G401.6 (cell line): Measurements from ENCODE around the gene PTPRM.

Experiments
- FAIRE-seq: peaks from 2 replicates; lab custom pipeline; 2012; peaks lifted over from hg19 to GRCh38; lab: Jason Lieb, UNC

Gene PTPRM

DNA sequence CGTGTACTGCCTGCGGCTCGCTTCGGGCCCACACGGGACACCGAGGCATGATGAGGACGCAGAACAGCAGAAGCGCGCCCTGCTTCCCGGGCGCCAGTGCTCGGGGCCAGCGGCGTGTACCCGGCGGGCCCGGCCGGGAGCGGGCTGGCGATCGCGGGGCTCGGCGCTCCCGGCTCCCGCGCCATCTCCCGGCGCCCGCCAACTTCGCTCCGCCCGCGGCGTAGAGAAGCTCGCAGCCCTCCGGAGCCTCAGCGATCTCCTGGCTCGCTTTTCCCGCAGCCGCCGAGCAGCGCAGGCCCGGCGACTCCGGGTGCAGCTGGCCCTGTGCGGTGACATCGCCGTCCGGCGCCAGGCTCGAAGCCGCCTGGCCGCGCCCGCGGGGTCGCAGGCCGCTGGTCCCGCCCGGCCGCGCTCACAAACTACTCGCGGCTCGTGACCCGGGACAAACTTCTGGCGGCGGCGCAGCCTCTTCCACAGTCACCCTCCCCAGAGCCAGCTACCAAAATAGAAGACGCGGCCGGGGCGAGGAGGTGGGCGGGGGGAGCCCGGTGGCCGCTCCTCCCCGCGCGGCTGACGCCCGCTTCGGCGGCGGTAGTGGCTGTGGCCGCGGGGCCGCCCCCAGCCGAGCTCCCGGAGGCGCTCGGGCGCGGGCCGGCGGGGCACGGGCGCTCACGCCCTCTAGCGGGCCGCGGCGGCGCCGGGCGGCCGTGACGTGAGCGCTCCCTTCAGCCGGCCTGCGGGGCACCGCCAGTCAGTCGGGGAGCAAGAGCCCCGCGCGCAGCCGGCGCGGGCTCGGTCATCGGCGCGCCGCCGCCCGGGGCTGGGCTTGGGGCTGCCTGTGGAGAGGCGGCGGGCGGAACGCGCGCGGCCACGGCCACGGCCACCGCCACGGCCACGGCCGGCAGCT lies at the start of gene PTPRM:
PTPRM (plus strand) TSS at position 750 of the 907 bp plus-strand sequence. CDS start 503 bp downstream, outside the sequence.
- FAIRE-seq = no peak

DNA sequence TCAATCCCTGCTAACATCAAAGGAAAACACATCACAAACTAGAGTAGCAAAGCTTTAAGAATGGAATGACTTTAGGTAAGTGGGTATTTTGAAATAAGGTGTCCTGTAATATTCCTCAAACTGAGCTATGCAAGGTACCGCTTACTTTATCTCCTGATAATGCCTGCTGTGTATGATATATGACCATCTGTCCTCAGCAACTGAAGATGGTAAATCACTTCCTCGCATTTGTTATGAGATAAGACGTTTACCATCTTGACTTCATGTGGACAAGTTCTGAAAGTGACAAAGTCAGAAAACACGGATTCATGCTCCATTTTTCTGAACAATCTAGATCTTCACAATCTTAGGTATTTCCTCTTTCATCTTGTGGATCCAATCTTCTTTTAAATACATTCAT lies 49.3 kb upstream of the PTPRM start:
- FAIRE-seq = no peak

DNA sequence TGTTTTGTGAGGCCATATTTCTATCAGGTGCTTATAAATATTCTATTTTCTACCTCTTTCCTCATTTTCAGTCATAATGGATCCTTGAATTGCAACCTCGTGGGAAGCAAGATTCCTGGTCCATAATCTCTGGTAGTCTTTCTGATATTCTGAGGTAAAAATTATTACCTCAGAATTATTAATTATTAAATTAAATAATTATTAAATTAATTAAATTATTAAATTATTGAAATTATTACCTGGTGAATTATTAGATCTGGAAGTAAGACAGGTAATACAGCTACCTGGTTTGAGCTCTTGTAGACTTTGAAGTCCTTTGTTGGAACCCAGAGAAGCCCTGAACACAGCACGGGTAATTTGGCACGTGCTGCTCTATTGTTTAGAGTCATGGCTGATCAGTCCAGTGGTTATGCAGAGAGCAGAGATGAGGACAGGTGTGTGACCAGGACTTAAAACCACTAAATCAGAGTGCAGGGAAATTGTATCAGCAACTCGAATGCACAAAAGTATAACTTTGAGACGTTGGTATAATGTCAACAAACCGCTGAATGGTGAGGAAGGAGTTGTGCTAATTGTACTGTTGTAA lies 46.8 kb upstream of the PTPRM start:
- FAIRE-seq = no peak

DNA sequence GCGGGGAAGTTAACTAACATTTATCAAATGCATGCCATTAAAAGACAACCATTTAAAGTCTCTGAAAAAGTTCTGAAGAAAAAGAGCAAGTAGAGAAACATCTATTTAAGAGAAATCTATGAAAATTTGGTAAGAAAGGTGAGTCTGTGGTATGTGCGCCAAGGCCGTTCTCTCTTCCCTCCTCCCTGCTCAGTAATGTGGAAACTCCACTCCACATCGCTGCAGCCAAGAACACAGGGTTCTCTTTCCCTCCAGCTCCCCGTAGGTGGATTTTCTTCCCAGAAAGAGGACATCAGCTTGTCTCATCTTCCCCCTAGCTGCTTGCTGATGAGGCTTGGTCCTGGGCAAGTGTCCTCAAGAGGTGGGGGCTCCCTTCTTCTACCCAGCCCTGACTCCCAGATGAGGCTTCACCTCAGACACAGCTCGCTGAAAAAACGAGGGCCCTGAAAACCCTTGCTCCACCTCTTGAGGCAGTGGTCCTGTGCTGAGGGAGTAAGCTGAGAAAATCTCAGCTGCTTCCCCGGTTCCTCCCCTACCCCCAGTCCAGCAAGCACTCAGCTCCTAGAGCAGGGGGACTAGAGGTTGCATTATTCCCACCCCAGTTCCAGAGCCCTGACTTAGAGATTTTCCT lies 45.8 kb upstream of the PTPRM start:
- no peak for FAIRE-seq

DNA sequence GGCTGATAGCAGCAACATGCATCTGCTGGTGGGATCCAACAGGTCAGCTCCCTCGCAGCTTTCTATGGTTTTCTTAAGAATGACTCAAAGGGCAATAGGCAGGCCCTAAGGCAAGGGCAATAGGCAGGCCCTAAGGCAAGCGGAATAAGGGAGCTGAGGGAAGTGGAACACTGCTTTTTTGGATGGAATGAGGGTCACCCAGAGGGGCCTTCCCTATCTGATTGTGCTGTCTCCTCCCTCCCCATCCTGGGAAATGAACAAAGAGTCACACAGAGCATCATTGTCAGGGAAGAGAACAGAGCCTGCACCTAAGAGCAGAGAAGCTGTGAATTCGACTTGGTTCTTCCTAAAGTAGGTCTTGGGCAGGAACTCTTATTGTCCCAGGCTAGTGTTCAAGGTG lies 43.3 kb upstream of the PTPRM start:
- no peak for FAIRE-seq

DNA sequence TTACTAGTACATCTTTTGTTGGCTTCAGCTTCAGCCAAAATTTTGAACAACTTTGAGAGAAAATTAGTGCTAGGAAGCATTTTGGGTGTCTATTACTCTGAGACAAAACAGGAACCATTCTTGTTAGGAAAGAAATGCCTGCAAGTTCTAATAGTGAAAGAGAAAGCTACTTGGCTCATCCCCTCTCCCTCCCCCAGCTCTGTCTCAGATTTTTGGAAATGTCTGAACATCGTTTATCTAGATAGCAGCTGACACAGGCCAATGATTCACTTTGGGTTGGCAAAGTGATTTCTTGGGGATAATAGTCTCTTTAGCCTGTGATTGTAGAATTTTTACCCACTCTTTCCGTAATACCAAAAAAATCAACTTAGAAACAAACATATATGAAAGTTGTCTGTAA lies 42.3 kb upstream of the PTPRM start:
- FAIRE-seq = no peak

DNA sequence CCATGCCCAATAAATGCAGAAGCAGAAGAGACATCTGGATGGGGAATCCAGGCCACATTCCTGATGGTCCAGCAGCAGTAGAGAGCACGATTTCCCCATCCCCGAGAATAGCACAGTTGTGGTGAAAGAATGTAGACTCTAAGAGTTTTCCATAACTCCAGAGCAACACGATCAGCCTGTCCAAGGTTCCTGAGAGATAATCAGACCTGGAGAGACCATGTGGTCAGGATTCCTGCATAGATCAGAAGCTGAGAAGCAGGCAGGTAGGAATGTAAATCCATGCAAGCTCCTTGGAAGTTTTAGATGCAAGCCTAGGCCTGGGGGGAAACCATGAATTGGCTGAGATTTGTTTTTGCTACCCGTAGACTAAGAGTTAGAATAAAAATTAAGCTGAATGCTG lies 34.2 kb upstream of the PTPRM start:
- no peak for FAIRE-seq

DNA sequence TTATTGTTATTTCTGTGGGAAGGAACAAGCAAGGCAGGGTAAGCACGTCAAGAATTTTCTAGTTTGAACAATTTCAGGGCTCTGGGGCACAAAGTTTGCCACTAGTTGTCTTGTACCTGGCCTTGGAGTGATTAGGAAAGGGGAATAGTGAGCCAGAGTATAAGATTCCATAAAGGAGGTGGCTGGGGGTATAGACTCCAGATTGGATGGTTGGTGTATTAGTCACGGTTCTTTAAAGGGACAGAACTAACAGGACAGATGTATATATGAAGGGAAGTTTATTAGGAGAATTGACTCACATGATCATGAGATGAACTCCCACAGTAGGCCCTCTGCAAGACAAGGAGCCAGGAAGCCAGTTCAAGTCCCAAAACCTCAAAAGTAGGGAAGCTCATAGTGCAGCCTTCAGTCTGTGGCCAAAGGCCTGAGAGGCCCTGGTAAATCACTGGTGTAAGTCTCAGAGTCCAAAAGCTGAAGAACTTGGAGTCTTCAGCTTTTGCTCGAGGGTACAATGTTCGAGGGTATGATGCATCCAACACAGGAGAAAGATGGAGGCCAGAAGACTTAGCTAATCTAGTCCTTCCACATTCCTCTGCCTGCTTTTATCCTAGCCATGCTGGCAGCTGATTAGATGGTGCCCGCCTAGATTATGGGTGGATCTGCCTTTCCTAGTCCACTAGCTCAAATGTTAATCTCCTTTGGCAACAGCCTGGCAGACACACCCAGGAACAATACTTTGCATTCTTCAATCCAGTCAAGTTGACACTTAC lies 31.5 kb upstream of the PTPRM start:
- FAIRE-seq = no peak

DNA sequence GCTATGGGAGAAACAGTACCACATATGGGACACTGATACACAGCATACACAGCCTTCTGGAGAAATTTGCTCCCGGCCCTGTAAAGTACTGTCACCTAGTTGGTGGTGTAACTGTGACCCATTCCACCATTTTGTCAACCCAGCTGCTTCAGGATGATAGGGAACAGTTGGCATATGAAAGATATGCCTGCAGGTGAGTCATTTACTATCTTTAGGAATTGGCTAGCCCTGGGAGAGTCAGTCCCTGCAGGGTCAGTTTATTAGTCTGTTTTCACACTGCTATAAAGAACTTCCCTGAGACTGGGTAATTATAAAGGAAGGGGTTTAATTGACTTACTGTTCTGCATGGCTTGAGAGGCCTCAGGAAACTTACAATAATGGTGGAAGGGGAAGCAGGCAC lies 30.0 kb upstream of the PTPRM start:
- no peak for FAIRE-seq

DNA sequence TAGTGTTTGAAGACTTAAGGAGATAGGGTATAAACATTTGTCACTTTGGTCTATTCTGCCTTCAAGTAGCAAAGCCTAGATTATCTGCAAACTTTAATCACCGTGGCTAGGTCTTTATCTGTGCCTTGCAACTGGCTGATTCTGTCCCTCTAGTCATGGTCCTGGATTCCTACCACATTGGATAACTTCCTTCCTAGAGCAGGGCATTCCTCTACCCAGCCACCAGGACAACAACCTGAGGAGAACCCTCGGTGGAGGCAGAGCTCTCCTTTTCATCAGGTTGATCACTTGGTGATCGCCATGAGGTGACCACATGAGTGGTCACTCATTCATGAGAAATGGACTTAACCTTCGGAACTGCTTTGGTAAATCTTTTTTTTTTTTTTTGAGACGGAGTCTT lies 25.3 kb upstream of the PTPRM start:
- no peak for FAIRE-seq

DNA sequence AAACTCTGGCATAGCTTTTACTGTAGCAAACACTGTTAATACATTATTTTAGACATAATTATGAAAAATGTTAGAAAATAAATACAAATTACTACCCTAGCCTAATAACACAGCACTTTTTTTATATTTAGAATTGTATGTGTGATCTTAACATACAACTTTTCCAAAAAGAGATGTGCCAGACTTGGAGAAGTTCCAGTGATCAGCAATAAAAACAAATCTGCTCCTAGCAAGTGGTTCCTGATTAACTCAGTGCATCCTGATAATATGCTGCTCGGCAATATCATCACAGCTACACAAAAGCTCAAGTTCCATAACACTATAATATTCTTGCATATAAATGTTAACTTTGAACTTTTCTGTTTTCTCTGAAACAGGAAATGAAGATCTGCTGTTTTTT lies 22.4 kb upstream of the PTPRM start:
- no peak for FAIRE-seq

DNA sequence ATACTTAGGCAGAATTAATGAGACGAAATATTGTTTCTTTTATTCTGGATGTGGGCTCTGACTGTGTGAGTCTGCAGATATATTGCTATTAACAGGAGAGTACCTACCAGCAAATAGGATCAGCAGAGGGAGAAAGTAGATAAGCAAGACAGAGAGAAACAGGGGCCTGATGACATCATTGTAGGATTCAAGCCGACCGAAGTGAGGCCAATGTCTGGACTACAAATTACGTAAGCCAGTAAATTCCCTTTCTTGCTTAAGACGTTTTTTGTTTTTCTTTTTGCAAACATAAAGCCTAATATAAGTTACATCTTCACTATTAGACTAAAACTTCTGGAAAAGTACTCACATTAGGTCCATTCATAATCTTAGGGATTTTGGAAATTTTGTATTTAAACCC lies 21.4 kb upstream of the PTPRM start:
- FAIRE-seq = no peak

DNA sequence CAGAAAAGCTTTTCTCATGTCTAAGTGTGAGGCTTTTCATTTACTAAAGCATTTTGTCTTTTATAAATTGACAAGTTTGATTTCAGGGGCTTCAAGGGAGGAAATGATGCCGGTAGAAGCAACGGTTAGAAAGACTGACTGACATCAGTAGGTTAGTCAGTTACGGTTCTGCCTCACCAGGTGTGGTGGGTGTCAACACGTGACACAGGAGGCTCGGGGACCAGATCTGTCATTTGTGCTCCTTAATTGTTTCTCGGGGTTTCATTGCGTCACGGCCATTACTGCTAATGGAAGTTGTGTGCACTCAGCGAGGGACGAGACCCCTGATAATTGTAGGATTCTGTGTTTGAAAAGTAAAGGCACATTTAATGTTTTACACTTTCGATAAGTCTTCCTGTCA lies 18.9 kb upstream of the PTPRM start:
- FAIRE-seq = no peak

DNA sequence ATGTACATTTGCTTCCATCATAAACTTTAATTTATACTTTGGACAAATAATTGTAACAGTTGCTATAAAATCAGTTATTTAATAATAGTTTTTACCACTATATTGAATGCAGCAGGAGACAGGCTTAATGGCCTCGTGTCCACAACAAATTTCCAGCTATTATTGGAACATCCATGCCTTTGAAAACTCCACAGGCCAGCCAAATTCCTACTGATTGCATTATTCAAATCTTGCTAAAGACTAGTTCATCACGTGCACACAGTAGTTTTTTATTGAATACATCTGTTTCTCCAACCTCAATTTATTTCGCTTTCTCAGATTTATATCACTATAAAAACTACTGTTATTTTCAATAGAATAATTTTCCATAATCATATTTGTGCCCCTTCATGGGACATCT lies 18.4 kb upstream of the PTPRM start:
- FAIRE-seq = no peak

DNA sequence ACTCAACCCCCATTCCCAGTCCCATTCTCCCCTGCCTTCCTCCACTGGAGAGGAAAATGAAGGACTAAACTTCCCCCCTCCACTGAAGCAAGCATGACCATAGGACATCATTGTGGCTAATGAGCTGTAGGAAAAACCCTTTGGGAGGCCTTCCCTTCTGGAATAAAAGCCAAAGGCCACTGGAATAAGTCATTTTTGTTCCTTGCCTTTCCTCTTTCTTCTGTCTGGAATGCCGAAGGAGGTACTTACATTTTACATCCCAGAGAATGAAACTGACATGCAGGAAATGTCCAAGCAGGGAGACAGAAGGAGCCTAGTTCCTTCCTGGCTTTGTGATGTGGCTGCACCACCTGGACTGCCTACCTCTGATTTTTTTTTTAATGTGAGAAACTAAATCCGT lies 9.1 kb upstream of the PTPRM start:
- no peak for FAIRE-seq

DNA sequence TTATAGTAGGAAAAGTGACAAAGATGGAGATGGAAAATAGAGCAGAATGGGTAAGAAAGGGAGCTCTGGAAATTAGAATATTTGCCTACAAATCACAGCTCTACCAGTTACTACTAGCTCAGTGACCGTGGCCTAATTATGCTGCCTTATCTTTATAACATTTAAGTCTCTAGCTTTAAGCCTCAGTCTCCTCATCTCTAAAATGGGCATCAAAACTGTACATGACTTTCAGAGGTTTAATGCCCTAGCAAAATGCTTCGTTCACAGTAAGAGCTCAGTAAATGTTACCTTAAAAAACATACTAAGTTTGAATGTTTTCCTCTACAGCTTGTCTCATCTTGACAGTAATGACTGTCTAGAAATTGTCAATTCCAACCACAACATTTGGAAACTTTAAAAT lies 8.3 kb upstream of the PTPRM start:
- no peak for FAIRE-seq

DNA sequence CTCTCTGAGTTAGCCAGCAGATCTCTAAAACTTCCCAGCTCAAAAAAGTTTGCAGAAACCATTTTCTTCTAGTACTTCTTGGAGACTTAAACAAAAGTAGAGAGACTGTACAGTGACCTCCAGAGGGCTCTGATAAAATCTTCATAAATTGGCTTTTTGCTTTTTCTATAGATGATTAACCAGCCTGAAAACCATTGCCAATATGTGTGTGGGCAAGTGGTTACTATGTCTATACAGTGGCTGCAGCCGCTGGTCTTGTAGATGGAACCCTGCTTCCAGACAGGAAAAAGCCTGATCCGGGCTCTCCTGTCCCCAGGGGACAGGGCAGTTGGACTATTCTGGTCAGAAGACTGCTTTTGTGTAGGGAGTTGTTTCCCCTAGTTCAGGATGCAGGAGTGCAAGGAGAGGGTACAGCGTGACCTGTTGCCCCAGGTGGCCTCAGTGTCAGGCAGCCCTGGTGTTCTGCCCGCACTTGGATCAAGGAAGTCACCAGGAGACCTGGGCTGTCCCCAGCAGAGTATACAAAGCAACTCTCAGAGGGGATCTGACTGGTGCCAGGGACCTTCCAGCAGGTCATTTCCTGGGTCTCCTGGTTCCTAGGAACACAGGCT lies 7.3 kb upstream of the PTPRM start:
- FAIRE-seq = no peak

DNA sequence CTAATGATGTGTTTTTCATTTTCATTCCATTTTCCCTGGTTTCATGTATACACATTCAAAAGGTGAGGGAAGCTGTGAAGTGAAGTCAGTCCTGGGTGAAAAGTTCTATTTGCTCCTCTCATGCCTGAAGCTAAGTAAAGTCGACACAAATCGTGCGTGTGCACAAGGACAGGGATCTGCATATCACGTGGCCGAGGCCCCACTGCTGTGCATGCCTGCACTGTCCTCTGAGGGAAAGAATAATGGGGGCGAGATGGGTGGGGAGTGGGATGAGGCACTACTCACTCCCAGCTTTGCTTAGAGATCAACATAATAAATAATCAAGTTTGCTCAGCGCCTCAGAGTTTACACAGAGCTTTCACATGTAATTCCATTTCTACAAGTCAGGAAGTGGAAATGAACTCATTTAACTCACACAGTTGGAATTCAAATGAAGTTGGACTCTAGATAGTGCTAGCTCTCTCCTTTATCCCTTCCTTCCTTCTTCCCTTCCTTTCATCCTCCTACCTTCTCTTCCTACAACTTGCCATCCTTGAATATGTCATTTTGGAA lies 5.1 kb upstream of the PTPRM start:
- no peak for FAIRE-seq

DNA sequence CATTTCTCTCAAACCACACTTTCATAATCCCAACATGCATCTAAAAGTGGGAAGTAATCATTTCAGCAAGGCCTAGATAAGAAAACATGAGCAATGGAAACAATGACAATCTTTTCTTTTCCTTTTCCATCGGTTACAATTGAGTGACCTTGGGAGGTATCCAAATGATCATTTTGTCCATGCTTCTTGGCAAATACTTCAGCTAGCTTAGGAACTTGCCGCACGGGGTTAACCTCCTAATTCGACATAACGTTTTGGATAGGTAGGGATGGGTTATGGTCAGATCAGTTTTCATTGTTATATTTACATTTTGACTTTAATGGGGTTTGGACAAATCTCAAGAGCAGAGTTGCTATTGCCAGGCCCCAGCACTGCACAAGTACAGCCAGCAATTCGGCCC lies 4.6 kb upstream of the PTPRM start:
- FAIRE-seq = no peak

DNA sequence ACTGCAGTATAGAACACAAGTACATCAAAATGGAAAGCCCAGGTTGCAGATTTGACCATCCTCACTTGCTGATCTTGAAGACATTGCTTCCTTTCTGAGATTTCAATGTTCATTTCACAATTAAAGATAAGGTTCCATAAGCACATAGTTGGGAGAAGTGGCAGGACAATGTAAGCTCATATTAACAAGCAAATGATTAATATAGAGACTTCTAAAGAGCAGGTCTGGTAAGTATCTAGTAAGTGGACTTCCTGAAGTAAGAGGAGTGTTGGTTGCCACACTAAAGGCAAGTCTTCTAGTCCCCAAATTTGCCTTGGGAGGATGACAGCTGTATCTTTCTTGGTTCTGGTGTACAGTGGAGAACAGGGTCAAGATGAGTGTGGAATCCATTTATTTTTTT lies 1.4 kb upstream of the PTPRM start:
- FAIRE-seq = no peak

DNA sequence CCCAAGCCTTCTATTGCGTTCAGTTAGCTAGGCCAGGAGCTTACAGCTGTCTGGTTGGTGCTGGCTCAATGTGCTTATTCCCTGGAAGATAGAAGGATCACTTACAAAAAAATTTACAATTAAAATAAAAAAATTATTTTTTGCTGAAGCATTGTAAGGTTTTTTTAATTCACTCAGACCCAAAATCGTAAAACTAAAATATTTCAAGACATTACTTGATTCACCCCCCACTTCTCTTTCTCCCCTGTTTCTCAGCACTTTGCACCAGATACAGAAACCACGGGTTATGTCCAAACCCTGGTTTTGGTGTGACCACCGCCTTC lies 911 bp upstream of the PTPRM start:
- no peak for FAIRE-seq
